ENCODE data around the gene HACD1.

Gene HACD1, protein sequence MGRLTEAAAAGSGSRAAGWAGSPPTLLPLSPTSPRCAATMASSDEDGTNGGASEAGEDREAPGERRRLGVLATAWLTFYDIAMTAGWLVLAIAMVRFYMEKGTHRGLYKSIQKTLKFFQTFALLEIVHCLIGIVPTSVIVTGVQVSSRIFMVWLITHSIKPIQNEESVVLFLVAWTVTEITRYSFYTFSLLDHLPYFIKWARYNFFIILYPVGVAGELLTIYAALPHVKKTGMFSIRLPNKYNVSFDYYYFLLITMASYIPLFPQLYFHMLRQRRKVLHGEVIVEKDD

GRCh38 chr10:17617031-17617911, at the start of gene HACD1:
HACD1 (minus strand) TSS chr10:17617374; CDS start chr10:17617339, 35 bp downstream.
- Histone ChIP-seq H3K9ac (peak within 1 kb of the TSS; percentile 86), H3K4me3 (peak within 1 kb of the TSS; percentile 89), H4K20me1 (0 out of 2 replicates have a peak, but pooled peaks cover 6% of the 10 kb centered on the region), H3K36me3 (peaks cover 35% of the 10 kb centered on the region), H3K9me3 (no peaks in the 10 kb centered on the region; the same call in none of the 2 replicates), H3K27me3 (no peaks in the 10 kb centered on the region), H3K4me1 (peaks cover 48% of the 10 kb centered on the region), H3K27ac (peak within 1 kb of the TSS; percentile 88), H3K4me2 (peak within 1 kb of the TSS; percentile 85)
- no peak for TF ChIP-seq Cebpa-rat (IDR thresholded peaks at IDR 0.05)

- no peaks in the 10 kb centered on the region for H3K27me3 ChIP-seq
- TF ChIP-seq Cebpa-rat (IDR thresholded peaks at IDR 0.05), result no peak
- H3K4me1 ChIP-seq, result peaks cover 8% of the 10 kb centered on the region
- H3K27ac ChIP-seq, result no peak overlapping the region
- H4K20me1 ChIP-seq, result peaks cover 38% of the 10 kb centered on the region; the same call in 1 of the 2 replicates
- no peak overlapping the region for H3K9ac ChIP-seq
- no peak overlapping the region for H3K4me2 ChIP-seq
- H3K9me3 ChIP-seq, result no peaks in the 10 kb centered on the region; the same call in 1 of the 2 replicates
- H3K36me3 ChIP-seq, result peaks cover 43% of the 10 kb centered on the region
- H3K4me3 ChIP-seq, result no peak overlapping the region
Measured at GRCh38 chr10:17665747-17666146, 48.6 kb upstream of the HACD1 start.

DNA sequence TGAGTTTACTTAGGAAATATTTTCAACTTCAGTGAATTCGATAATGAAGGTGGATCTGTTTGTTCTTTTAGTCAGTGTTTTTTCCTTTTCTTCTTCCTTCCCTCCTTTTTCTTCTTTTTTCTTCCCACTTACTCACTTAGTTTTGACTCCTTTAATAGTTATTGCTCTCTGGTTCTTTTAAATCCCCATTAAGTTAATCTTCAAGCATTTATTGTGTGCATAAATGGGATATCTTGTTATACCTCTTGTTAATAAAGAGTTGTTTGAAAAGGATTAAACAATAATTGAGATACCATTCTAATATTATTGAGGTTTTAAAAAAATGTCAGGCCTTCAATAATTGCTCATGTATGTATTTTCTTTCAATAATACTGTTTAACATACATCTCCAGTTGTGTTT, 46.3 kb upstream of the HACD1 start:
- no peak for TF ChIP-seq Cebpa-rat (IDR thresholded peaks at IDR 0.05)
- no peak overlapping the region for H3K4me2 ChIP-seq
- H3K4me1 ChIP-seq, result peaks cover 8% of the 10 kb centered on the region
- no peak overlapping the region for H3K27ac ChIP-seq
- peaks cover 43% of the 10 kb centered on the region for H3K36me3 ChIP-seq
- no peaks in the 10 kb centered on the region for H3K27me3 ChIP-seq
- no peak overlapping the region for H3K9ac ChIP-seq
- no peak overlapping the region for H3K4me3 ChIP-seq
- peaks cover 45% of the 10 kb centered on the region for H4K20me1 ChIP-seq
- no peaks in the 10 kb centered on the region; the same call in 1 of the 2 replicates for H3K9me3 ChIP-seq

- peak overlapping the region; percentile 37 for H3K4me2 ChIP-seq
- H3K4me3 ChIP-seq, result no peak overlapping the region
- peaks cover 8% of the 10 kb centered on the region for H3K4me1 ChIP-seq
- no peak overlapping the region for H3K27ac ChIP-seq
- no peak for TF ChIP-seq Cebpa-rat (IDR thresholded peaks at IDR 0.05)
- H3K27me3 ChIP-seq, result no peaks in the 10 kb centered on the region
- H3K9ac ChIP-seq, result no peak overlapping the region
- peaks cover 46% of the 10 kb centered on the region for H4K20me1 ChIP-seq
- H3K9me3 ChIP-seq, result peaks cover 3% of the 10 kb centered on the region; the same call in 1 of the 2 replicates
- H3K36me3 ChIP-seq, result peaks cover 43% of the 10 kb centered on the region
Measured at GRCh38 chr10:17662193-17663138, 45.3 kb upstream of the HACD1 start.

DNA sequence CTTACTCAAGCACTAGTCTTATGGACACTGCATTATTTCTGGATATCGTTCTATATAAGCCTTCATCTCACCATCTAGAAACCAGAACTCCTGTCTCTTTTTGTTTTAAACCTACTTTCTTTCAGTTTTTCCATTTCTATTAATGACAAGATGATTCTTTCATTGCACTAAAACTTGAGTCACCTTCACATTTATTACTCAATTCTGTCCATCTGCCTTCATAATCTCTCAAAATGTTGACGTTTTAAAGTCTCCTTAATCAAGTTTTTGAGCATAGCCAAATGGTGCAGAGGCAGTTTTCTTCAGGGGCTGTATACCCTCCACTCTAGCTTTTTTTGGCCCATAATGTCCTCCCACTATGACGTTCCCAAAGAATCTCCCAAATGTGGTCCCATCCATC, 44.3 kb upstream of the HACD1 start:
- no peak for TF ChIP-seq Cebpa-rat (IDR thresholded peaks at IDR 0.05)
- peaks cover 13% of the 10 kb centered on the region for H3K9me3 ChIP-seq
- no peak overlapping the region for H3K4me3 ChIP-seq
- no peak overlapping the region for H3K9ac ChIP-seq
- H3K27me3 ChIP-seq, result no peaks in the 10 kb centered on the region
- peaks cover 44% of the 10 kb centered on the region for H3K36me3 ChIP-seq
- no peak overlapping the region for H3K27ac ChIP-seq
- peaks cover 8% of the 10 kb centered on the region for H3K4me1 ChIP-seq
- H3K4me2 ChIP-seq, result no peak overlapping the region
- H4K20me1 ChIP-seq, result peaks cover 51% of the 10 kb centered on the region

- Histone ChIP-seq H3K27me3 (no peaks in the 10 kb centered on the region), H3K9ac (no peak overlapping the region), H3K9me3 (peaks cover 18% of the 10 kb centered on the region), H3K4me1 (peaks cover 8% of the 10 kb centered on the region), H3K4me3 (no peak overlapping the region), H3K36me3 (peaks cover 43% of the 10 kb centered on the region), H4K20me1 (peaks cover 57% of the 10 kb centered on the region), H3K27ac (no peak overlapping the region), H3K4me2 (no peak overlapping the region)
- no peak for TF ChIP-seq Cebpa-rat (IDR thresholded peaks at IDR 0.05)
Measured at GRCh38 chr10:17660921-17661320, 43.7 kb upstream of the HACD1 start.

GRCh38 chr10:17659365-17659764, 42.2 kb upstream of the HACD1 start:
- Histone ChIP-seq H3K27ac (no peak overlapping the region), H3K27me3 (no peaks in the 10 kb centered on the region), H3K9ac (no peak overlapping the region), H3K9me3 (peaks cover 25% of the 10 kb centered on the region), H3K4me2 (no peak overlapping the region), H3K4me1 (peaks cover 8% of the 10 kb centered on the region), H4K20me1 (peaks cover 63% of the 10 kb centered on the region), H3K4me3 (no peak overlapping the region), H3K36me3 (peaks cover 44% of the 10 kb centered on the region)
- no peak for TF ChIP-seq Cebpa-rat (IDR thresholded peaks at IDR 0.05)

DNA sequence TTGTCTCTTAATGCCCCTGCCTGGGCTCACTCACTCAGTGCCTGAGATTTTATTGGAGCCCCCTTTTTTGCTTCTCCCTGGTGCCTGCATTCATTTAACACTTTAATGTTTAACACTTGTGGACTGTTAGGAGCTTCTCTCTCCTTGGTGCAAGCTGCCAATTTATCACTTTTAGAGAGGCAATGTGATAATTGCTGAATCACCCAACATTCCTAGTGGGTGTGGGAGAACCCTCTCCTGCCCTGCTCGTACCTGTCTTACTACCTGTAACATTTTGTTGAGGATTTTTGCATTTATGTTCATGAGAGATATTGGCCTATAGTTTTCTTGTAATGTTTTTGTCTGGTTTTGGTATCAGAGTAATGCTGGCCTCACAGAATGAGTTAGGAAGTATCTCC, 39.9 kb upstream of the HACD1 start:
- Histone ChIP-seq H3K27me3 (no peaks in the 10 kb centered on the region), H4K20me1 (peaks cover 50% of the 10 kb centered on the region), H3K9ac (no peak overlapping the region), H3K36me3 (peaks cover 51% of the 10 kb centered on the region), H3K27ac (no peak overlapping the region), H3K4me2 (no peak overlapping the region), H3K4me3 (no peak overlapping the region), H3K4me1 (no peaks in the 10 kb centered on the region), H3K9me3 (peaks cover 45% of the 10 kb centered on the region)
- no peak for TF ChIP-seq Cebpa-rat (IDR thresholded peaks at IDR 0.05)

GRCh38 chr10:17655567-17656146, 38.5 kb upstream of the HACD1 start:
- H3K4me2 ChIP-seq, result no peak overlapping the region
- no peaks in the 10 kb centered on the region for H3K4me1 ChIP-seq

More at GRCh38 chr10:17655567-17656146, 38.5 kb upstream of the HACD1 start:
- TF ChIP-seq Cebpa-rat (IDR thresholded peaks at IDR 0.05), result no peak
- no peaks in the 10 kb centered on the region for H3K27me3 ChIP-seq
- no peak overlapping the region for H3K4me3 ChIP-seq
- no peak overlapping the region for H3K27ac ChIP-seq
- H3K36me3 ChIP-seq, result peaks cover 52% of the 10 kb centered on the region
- H3K9ac ChIP-seq, result no peak overlapping the region
- peaks cover 46% of the 10 kb centered on the region for H4K20me1 ChIP-seq
- peaks cover 59% of the 10 kb centered on the region for H3K9me3 ChIP-seq

Data from BLaER1 (cell line).